ENCODE measurements around the gene FAM8A1. TPM values are rescaled to one million over a fixed set of nuclear protein-coding genes. Genes with fewer than 3 reads are reported as not detected.

FAM8A1 gene
- total and polyA plus RNA-seq, 9 of the 15 experiments (the other 6 are each of a cell fraction or from before 2014, with no cell fraction given), result 4.9 to 23.6 (median 14.2) TPM

DNA sequence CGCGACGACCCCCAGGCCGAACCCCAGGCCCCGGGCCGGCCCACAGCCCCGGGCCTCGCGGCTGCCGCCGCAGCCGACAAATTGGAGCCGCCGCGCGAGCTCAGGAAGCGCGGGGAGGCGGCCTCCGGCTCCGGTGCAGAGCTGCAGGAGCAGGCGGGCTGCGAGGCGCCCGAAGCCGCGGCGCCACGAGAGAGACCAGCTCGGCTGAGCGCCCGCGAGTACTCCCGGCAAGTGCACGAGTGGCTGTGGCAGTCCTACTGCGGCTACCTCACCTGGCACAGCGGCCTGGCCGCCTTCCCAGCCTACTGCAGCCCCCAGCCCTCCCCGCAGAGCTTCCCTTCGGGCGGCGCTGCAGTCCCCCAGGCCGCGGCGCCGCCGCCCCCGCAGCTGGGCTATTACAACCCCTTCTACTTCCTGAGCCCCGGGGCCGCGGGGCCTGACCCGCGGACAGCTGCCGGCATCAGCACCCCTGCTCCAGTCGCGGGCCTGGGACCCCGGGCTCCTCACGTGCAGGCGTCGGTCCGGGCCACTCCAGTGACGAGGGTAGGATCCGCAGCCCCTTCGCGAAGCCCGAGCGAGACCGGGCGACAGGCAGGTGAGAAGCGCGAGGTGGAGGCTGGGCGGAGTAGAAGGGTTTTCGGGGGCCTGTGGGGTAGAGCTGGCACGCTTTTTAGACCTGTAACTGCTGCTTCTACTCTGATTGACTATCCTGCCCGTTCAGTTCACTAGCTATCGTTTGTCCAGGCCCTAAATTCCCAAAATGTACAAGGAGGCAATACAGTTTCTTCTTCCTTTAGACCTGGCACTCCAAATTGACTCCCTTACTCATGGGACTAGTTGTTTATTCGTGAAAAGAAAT, 654 bp downstream of the FAM8A1 start (continued):
- TF ChIP-seq, protein P1, sequence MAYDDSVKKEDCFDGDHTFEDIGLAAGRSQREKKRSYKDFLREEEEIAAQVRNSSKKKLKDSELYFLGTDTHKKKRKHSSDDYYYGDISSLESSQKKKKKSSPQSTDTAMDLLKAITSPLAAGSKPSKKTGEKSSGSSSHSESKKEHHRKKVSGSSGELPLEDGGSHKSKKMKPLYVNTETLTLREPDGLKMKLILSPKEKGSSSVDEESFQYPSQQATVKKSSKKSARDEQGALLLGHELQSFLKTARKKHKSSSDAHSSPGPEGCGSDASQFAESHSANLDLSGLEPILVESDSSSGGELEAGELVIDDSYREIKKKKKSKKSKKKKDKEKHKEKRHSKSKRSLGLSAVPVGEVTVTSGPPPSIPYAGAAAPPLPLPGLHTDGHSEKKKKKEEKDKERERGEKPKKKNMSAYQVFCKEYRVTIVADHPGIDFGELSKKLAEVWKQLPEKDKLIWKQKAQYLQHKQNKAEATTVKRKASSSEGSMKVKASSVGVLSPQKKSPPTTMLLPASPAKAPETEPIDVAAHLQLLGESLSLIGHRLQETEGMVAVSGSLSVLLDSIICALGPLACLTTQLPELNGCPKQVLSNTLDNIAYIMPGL (CRISPR knock-in tag; IDR thresholded peaks at IDR 0.05), result peak; percentile 82; the same call in 1 of the 2 replicates
- TF ChIP-seq, protein P2, sequence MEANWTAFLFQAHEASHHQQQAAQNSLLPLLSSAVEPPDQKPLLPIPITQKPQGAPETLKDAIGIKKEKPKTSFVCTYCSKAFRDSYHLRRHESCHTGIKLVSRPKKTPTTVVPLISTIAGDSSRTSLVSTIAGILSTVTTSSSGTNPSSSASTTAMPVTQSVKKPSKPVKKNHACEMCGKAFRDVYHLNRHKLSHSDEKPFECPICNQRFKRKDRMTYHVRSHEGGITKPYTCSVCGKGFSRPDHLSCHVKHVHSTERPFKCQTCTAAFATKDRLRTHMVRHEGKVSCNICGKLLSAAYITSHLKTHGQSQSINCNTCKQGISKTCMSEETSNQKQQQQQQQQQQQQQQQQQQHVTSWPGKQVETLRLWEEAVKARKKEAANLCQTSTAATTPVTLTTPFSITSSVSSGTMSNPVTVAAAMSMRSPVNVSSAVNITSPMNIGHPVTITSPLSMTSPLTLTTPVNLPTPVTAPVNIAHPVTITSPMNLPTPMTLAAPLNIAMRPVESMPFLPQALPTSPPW (CRISPR knock-in tag; IDR thresholded peaks at IDR 0.05), result peak; percentile 87; the same call in 1 of the 2 replicates
- TF ChIP-seq ZBTB7A (IDR thresholded peaks at IDR 0.05; ENCODE audit: borderline replicate concordance, control insufficient read depth, low read depth, low read length), result peak; percentile 88; the same call in 1 of the 2 replicates
- TF ChIP-seq SIN3B (IDR thresholded peaks at IDR 0.05; ENCODE audit: low read depth), result peak; percentile 26; the same call in 1 of the 2 replicates
- TF ChIP-seq FIP1L1 (IDR thresholded peaks at IDR 0.05; ENCODE audit: low read depth, low read length, poor library complexity, severe bottlenecking), result peak; percentile 59
- TF ChIP-seq, protein P3, sequence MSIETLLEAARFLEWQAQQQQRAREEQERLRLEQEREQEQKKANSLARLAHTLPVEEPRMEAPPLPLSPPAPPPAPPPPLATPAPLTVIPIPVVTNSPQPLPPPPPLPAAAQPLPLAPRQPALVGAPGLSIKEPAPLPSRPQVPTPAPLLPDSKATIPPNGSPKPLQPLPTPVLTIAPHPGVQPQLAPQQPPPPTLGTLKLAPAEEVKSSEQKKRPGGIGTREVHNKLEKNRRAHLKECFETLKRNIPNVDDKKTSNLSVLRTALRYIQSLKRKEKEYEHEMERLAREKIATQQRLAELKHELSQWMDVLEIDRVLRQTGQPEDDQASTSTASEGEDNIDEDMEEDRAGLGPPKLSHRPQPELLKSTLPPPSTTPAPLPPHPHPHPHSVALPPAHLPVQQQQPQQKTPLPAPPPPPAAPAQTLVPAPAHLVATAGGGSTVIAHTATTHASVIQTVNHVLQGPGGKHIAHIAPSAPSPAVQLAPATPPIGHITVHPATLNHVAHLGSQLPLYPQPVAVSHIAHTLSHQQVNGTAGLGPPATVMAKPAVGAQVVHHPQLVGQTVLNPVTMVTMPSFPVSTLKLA (conservative IDR thresholded peaks at IDR 0.05), result peak in 1 of 2 experiments; percentile 11; a peak in 1 of 4 replicates
- no peak for TF ChIP-seq ESRRB (CRISPR knock-in tag; IDR thresholded peaks at IDR 0.05; ENCODE audit: borderline replicate concordance)
- no peak for TF ChIP-seq ZNF232 (CRISPR knock-in tag; IDR thresholded peaks at IDR 0.05)
- TF ChIP-seq, protein P4, sequence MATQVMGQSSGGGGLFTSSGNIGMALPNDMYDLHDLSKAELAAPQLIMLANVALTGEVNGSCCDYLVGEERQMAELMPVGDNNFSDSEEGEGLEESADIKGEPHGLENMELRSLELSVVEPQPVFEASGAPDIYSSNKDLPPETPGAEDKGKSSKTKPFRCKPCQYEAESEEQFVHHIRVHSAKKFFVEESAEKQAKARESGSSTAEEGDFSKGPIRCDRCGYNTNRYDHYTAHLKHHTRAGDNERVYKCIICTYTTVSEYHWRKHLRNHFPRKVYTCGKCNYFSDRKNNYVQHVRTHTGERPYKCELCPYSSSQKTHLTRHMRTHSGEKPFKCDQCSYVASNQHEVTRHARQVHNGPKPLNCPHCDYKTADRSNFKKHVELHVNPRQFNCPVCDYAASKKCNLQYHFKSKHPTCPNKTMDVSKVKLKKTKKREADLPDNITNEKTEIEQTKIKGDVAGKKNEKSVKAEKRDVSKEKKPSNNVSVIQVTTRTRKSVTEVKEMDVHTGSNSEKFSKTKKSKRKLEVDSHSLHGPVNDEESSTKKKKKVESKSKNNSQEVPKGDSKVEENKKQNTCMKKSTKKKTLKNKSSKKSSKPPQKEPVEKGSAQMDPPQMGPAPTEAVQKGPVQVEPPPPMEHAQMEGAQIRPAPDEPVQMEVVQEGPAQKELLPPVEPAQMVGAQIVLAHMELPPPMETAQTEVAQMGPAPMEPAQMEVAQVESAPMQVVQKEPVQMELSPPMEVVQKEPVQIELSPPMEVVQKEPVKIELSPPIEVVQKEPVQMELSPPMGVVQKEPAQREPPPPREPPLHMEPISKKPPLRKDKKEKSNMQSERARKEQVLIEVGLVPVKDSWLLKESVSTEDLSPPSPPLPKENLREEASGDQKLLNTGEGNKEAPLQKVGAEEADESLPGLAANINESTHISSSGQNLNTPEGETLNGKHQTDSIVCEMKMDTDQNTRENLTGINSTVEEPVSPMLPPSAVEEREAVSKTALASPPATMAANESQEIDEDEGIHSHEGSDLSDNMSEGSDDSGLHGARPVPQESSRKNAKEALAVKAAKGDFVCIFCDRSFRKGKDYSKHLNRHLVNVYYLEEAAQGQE (IDR thresholded peaks at IDR 0.05; ENCODE audit: borderline replicate concordance), result 0 out of 2 replicates have a peak, but pooled peaks have one; percentile 4
- TF ChIP-seq, protein P4 (CRISPR knock-in tag; IDR thresholded peaks at IDR 0.05; ENCODE audit: low read depth), result no peak
- peak; percentile 84 for TF ChIP-seq L3MBTL2 (IDR thresholded peaks at IDR 0.05)

Measured in K562 (cell line).